HepG2 (cell line): ENCODE data around the gene PMM2. TPM values are rescaled to one million over a fixed set of nuclear protein-coding genes. Genes with fewer than 3 reads are reported as not detected.

Experiments
- ELF4 ChIP-seq: sonication (generic); formaldehyde crosslinking; IDR thresholded peaks from 2 replicates; pipeline ENCODE4 v1.5.0; 2020; ENCODE audit warnings: missing genetic modification reagents, mild to moderate bottlenecking, moderate library complexity, borderline replicate concordance
- HNRNPH1 ChIP-seq: fragments of 200-400 bp; formaldehyde crosslinking; optimal IDR thresholded peaks from 2 replicates; pipeline ENCODE3; 2017; ENCODE audit warnings: mild to moderate bottlenecking, low read depth, low read length
- KDM5B ChIP-seq: sonication (generic); formaldehyde crosslinking; IDR thresholded peaks from 2 replicates; pipeline ENCODE4 v1.4.0; 2020; ENCODE audit warnings: missing genetic modification reagents, mild to moderate bottlenecking, borderline replicate concordance
- KLF12 ChIP-seq: sonication (generic); formaldehyde crosslinking; IDR thresholded peaks from 2 replicates; pipeline ENCODE4 v1.4.0; 2020; ENCODE audit warnings: missing genetic modification reagents, borderline replicate concordance
- MAF1 ChIP-seq: sonication (generic); formaldehyde crosslinking; IDR thresholded peaks from 2 replicates; pipeline ENCODE4 v1.5.0; 2020; ENCODE audit warnings: missing genetic modification reagents, borderline replicate concordance
- REXO4 ChIP-seq: sonication (generic); formaldehyde crosslinking; IDR thresholded peaks from 2 replicates; pipeline ENCODE4 v1.8.0; 2022; ENCODE audit warnings: missing genetic modification reagents, mild to moderate bottlenecking, borderline replicate concordance
- SOX13 ChIP-seq, 3 experiments: fragments of 450-650 bp in 1 of 3; sonication (generic) in 1 of 3; formaldehyde crosslinking in 1 of 3; IDR thresholded peaks in 2 of 3; conservative IDR thresholded peaks in 1 of 3; 2 replicates each; pipeline versions ENCODE4 v1.5.0 to v1.6.1; 2016 to 2020; ENCODE audit warnings: antibody characterized with exemption in 1 of 3, mild to moderate bottlenecking in 1 of 3, missing compliant biosample characterization in 1 of 3, missing genetic modification reagents in 1 of 3, moderate library complexity in 1 of 3
- SP1 ChIP-seq, 2 experiments: fragments of 450-650 bp in 1 of 2; sonication (generic) in 1 of 2; formaldehyde crosslinking in 1 of 2; IDR thresholded peaks; 2 replicates each; pipeline versions ENCODE4 v1.4.0 to v1.6.1; 2016 to 2020; ENCODE audit warnings: missing genetic modification reagents in 1 of 2
- ZC3H4 ChIP-seq: sonication (generic); formaldehyde crosslinking; IDR thresholded peaks from 2 replicates; pipeline ENCODE4 v1.4.0; 2020; ENCODE audit warnings: missing genetic modification reagents, borderline replicate concordance
- ZFP36L1 ChIP-seq: sonication (generic); formaldehyde crosslinking; IDR thresholded peaks from 2 replicates; pipeline ENCODE4 v1.8.0; 2022; ENCODE audit warnings: mild to moderate bottlenecking, missing genetic modification reagents, moderate library complexity
- ZFY ChIP-seq: sonication (generic); formaldehyde crosslinking; IDR thresholded peaks from 2 replicates; pipeline ENCODE4 v1.4.0; 2020; ENCODE audit warnings: missing genetic modification reagents
- ZNF235 ChIP-seq: sonication (generic); formaldehyde crosslinking; IDR thresholded peaks from 2 replicates; pipeline ENCODE4 v1.8.1; 2023; ENCODE audit warnings: mild to moderate bottlenecking, missing genetic modification reagents, borderline replicate concordance
- ZNF331 ChIP-seq: sonication (generic); formaldehyde crosslinking; IDR thresholded peaks from 2 replicates; pipeline ENCODE4 v1.4.0; 2020; ENCODE audit warnings: missing genetic modification reagents
- ZNF572 ChIP-seq: sonication (generic); formaldehyde crosslinking; IDR thresholded peaks from 2 replicates; pipeline ENCODE4 v1.5.1; 2020; ENCODE audit warnings: mild to moderate bottlenecking, missing genetic modification reagents
- ZNF724P ChIP-seq: sonication (generic); formaldehyde crosslinking; IDR thresholded peaks from 2 replicates; pipeline ENCODE4 v1.8.0; 2022; ENCODE audit warnings: missing genetic modification reagents, borderline replicate concordance
- ZNF746 ChIP-seq: sonication (generic); formaldehyde crosslinking; IDR thresholded peaks from 2 replicates; pipeline ENCODE4 v1.8.0; 2022; ENCODE audit warnings: mild to moderate bottlenecking, missing genetic modification reagents
- ZNF749 ChIP-seq: sonication (generic); formaldehyde crosslinking; IDR thresholded peaks from 2 replicates; pipeline ENCODE4 v1.8.0; 2022; ENCODE audit warnings: mild to moderate bottlenecking, missing genetic modification reagents, moderate library complexity, borderline replicate concordance
- ZNF768 ChIP-seq: sonication (generic); formaldehyde crosslinking; IDR thresholded peaks from 2 replicates; pipeline ENCODE4 v1.4.0; 2020; ENCODE audit warnings: missing genetic modification reagents
- polyA plus RNA-seq, 8 experiments: library from polyadenylated mRNA; depleted of rRNA in 3 of 8; stranded (reverse) in 7 of 8; unstranded in 1 of 8; fragments of >200 nt; fragmentation: Illumina TruSeq in 4 of 8; extraction: Trizol in 4 of 8; gene quantifications; 2 replicates each; pipeline versions ENCODE4 v1.2.1 to v1.2.3, GENCODE V29; 2011 to 2016; ENCODE audit warnings: low read depth in 4 of 8, missing spikeins in 1 of 8, mixed read lengths in 1 of 8; ENCODE audit not compliant: insufficient read depth in 1 of 8
- total RNA-seq, 5 experiments: library from RNA; depleted of rRNA; stranded (reverse); fragments of >200 nt; fragmentation: Illumina TruSeq; extraction: Trizol; gene quantifications; 2 replicates each; pipeline ENCODE4 v1.2.3, GENCODE V29; 2016; ENCODE audit warnings: low read depth in 1 of 5
- TF ChIP-seq, protein P1 (sequence below): IDR thresholded peaks from 2 replicates; pipeline ENCODE4 v1.6.1; 2012; ENCODE audit warnings: low read depth, low read length, improper control_type of control experiment
- TF ChIP-seq, protein P2 (sequence below): sonication (generic); formaldehyde crosslinking; IDR thresholded peaks from 2 replicates; pipeline ENCODE4 v1.9.0; 2021; ENCODE audit warnings: missing genetic modification reagents, borderline replicate concordance
- TF ChIP-seq, protein P3 (sequence below): sonication (generic); formaldehyde crosslinking; IDR thresholded peaks from 2 replicates; pipeline ENCODE4 v1.9.0; 2021; ENCODE audit warnings: missing genetic modification reagents, borderline replicate concordance
- TF ChIP-seq, protein P4 (sequence below): sonication (generic); formaldehyde crosslinking; IDR thresholded peaks from 2 replicates; pipeline ENCODE4 v1.9.0; 2021; ENCODE audit warnings: missing genetic modification reagents, mild to moderate bottlenecking, borderline replicate concordance

Gene PMM2
- total and polyA plus RNA-seq, 2 of the 13 experiments (the other 11 are each of a cell fraction or from before 2014, with no cell fraction given): 52.2 to 93.7 TPM

DNA sequence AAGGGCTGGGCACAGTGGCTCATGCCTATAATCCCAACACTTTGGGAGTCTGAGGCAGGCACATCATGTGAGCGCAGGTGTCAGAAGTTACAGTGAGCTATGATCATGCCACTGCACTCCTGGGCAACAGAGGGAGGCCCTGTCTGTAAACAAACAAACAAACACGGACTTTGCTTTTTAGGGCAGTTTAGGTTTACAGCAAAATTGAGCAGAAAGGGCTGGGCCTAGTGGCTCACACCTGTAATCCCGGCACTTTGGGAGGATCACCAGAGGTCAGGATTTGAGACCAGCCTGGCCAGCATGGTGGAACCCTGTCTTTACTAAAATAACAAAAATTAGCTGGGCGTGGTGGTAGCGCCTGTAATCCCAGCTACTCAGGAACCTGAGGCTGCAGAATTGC, 74.4 kb downstream of the PMM2 start (continued):
- no peak for TF ChIP-seq MAF1
- TF ChIP-seq ZNF768 (CRISPR knock-in tag): no peak
- no peak for TF ChIP-seq HNRNPH1
- no peak for TF ChIP-seq ZFP36L1 (CRISPR knock-in tag)
- TF ChIP-seq KDM5B: no peak
- TF ChIP-seq ZNF572 (CRISPR knock-in tag): no peak
- TF ChIP-seq ZFY (CRISPR knock-in tag): 0 out of 2 replicates have a peak, but pooled peaks have one; percentile 37
- TF ChIP-seq, protein P1, sequence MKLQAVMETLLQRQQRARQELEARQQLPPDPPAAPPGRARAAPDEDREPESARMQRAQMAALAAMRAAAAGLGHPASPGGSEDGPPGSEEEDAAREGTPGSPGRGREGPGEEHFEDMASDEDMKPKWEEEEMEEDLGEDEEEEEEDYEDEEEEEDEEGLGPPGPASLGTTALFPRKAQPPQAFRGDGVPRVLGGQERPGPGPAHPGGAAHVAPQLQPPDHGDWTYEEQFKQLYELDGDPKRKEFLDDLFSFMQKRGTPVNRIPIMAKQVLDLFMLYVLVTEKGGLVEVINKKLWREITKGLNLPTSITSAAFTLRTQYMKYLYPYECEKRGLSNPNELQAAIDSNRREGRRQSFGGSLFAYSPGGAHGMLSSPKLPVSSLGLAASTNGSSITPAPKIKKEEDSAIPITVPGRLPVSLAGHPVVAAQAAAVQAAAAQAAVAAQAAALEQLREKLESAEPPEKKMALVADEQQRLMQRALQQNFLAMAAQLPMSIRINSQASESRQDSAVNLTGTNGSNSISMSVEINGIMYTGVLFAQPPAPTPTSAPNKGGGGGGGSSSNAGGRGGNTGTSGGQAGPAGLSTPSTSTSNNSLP: no peak
- no peak for TF ChIP-seq SP1 (IDR thresholded peaks at IDR 0.05)
- TF ChIP-seq SP1 (CRISPR knock-in tag; IDR thresholded peaks at IDR 0.05): no peak
- TF ChIP-seq SOX13 (IDR thresholded peaks at IDR 0.05): no peak
- peak in 1 of 2 experiments; percentile 25; a peak in 1 of 4 replicates for TF ChIP-seq SOX13 (CRISPR knock-in tag; conservative IDR thresholded peaks at IDR 0.05 in 1 of 2, IDR thresholded peaks at IDR 0.05 in 1 of 2)
- TF ChIP-seq, protein P2, sequence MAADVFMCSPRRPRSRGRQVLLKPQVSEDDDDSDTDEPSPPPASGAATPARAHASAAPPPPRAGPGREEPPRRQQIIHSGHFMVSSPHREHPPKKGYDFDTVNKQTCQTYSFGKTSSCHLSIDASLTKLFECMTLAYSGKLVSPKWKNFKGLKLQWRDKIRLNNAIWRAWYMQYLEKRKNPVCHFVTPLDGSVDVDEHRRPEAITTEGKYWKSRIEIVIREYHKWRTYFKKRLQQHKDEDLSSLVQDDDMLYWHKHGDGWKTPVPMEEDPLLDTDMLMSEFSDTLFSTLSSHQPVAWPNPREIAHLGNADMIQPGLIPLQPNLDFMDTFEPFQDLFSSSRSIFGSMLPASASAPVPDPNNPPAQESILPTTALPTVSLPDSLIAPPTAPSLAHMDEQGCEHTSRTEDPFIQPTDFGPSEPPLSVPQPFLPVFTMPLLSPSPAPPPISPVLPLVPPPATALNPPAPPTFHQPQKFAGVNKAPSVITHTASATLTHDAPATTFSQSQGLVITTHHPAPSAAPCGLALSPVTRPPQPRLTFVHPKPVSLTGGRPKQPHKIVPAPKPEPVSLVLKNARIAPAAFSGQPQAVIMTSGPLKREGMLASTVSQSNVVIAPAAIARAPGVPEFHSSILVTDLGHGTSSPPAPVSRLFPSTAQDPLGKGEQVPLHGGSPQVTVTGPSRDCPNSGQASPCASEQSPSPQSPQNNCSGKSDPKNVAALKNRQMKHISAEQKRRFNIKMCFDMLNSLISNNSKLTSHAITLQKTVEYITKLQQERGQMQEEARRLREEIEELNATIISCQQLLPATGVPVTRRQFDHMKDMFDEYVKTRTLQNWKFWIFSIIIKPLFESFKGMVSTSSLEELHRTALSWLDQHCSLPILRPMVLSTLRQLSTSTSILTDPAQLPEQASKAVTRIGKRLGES: no peak
- no peak for TF ChIP-seq KLF12
- no peak for TF ChIP-seq ELF4 (CRISPR knock-in tag)
- TF ChIP-seq ZNF331 (CRISPR knock-in tag): no peak
- no peak for TF ChIP-seq ZNF724P (CRISPR knock-in tag)
- TF ChIP-seq, protein P3, sequence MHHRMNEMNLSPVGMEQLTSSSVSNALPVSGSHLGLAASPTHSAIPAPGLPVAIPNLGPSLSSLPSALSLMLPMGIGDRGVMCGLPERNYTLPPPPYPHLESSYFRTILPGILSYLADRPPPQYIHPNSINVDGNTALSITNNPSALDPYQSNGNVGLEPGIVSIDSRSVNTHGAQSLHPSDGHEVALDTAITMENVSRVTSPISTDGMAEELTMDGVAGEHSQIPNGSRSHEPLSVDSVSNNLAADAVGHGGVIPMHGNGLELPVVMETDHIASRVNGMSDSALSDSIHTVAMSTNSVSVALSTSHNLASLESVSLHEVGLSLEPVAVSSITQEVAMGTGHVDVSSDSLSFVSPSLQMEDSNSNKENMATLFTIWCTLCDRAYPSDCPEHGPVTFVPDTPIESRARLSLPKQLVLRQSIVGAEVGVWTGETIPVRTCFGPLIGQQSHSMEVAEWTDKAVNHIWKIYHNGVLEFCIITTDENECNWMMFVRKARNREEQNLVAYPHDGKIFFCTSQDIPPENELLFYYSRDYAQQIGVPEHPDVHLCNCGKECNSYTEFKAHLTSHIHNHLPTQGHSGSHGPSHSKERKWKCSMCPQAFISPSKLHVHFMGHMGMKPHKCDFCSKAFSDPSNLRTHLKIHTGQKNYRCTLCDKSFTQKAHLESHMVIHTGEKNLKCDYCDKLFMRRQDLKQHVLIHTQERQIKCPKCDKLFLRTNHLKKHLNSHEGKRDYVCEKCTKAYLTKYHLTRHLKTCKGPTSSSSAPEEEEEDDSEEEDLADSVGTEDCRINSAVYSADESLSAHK (CRISPR knock-in tag): no peak
- no peak for TF ChIP-seq REXO4 (CRISPR knock-in tag)
- TF ChIP-seq, protein P4, sequence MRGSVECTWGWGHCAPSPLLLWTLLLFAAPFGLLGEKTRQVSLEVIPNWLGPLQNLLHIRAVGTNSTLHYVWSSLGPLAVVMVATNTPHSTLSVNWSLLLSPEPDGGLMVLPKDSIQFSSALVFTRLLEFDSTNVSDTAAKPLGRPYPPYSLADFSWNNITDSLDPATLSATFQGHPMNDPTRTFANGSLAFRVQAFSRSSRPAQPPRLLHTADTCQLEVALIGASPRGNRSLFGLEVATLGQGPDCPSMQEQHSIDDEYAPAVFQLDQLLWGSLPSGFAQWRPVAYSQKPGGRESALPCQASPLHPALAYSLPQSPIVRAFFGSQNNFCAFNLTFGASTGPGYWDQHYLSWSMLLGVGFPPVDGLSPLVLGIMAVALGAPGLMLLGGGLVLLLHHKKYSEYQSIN: no peak
- TF ChIP-seq ZC3H4: no peak
- TF ChIP-seq ZNF746 (CRISPR knock-in tag): no peak
- TF ChIP-seq ZNF235 (CRISPR knock-in tag): no peak
- TF ChIP-seq ZNF749: no peak
